ENCODE results near the gene SLC38A7. TPM values are rescaled to one million over a fixed set of nuclear protein-coding genes. Genes with fewer than 3 reads are reported as not detected.

Gene SLC38A7
- total RNA-seq, 2 experiments from 2014 or later: 5.3 to 5.6 TPM

DNA sequence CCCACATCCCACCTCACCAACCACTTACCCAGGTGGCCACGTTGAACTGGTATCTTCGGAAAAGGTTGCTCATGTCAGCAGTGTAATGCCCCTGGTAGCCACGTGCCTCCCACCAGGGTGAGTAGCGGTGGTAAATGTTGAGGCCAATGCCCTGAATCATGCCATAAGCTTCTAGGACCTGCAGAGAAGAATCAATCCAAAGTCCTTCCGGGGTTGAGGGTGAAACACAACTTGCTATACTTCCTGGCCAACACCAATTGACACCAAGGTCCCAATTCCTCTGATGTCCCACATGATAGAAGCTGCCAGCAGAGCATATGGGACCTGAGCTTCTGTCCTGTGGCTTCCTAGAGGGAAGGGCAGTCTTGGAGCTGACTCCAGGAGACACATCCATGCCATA is 43.6 kb downstream of the SLC38A7 start:
- Mint-ChIP-seq H3K27me3 (peaks cover 5% of the 10 kb centered on the region), H3K4me3 (no peak overlapping the region), H3K9me3 (no peaks in the 10 kb centered on the region), H3K4me1 (ENCODE audit: low read depth) (no peaks in the 10 kb centered on the region), H3K36me3 (ENCODE audit: low read depth) (no peaks in the 10 kb centered on the region), H3K27ac (no peak overlapping the region)
- intact Hi-C loops (cut with DNase I, micrococcal nuclease): no loop called here
- ChIA-PET POLR2A (no interaction called here), CTCF (no interaction called here)
- ATAC-seq (ENCODE audit: poor library complexity) (no peak), DNase-seq (no peak)
- Histone ChIP-seq H3K27ac (ENCODE audit: low read depth in 1 of 2, low read length in 2 of 2) (no peak overlapping the region), H3K36me3 (ENCODE audit: insufficient read depth, low read length) (no peaks in the 10 kb centered on the region), H3K9me3 (ENCODE audit: control insufficient read depth in 1 of 2, insufficient read depth in 1 of 2, low read length in 2 of 2) (no peaks in the 10 kb centered on the region), H3K27me3 (ENCODE audit: control insufficient read depth in 1 of 2, insufficient read depth in 2 of 2, low read length in 2 of 2) (no peaks in the 10 kb centered on the region), H3K4me3 (ENCODE audit: low read length) (no peak overlapping the region), H3K4me1 (ENCODE audit: insufficient read depth, low read length) (no peaks in the 10 kb centered on the region)
- TF ChIP-seq, protein P1, sequence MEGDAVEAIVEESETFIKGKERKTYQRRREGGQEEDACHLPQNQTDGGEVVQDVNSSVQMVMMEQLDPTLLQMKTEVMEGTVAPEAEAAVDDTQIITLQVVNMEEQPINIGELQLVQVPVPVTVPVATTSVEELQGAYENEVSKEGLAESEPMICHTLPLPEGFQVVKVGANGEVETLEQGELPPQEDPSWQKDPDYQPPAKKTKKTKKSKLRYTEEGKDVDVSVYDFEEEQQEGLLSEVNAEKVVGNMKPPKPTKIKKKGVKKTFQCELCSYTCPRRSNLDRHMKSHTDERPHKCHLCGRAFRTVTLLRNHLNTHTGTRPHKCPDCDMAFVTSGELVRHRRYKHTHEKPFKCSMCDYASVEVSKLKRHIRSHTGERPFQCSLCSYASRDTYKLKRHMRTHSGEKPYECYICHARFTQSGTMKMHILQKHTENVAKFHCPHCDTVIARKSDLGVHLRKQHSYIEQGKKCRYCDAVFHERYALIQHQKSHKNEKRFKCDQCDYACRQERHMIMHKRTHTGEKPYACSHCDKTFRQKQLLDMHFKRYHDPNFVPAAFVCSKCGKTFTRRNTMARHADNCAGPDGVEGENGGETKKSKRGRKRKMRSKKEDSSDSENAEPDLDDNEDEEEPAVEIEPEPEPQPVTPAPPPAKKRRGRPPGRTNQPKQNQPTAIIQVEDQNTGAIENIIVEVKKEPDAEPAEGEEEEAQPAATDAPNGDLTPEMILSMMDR (IDR thresholded peaks at IDR 0.05): no peak

DNA sequence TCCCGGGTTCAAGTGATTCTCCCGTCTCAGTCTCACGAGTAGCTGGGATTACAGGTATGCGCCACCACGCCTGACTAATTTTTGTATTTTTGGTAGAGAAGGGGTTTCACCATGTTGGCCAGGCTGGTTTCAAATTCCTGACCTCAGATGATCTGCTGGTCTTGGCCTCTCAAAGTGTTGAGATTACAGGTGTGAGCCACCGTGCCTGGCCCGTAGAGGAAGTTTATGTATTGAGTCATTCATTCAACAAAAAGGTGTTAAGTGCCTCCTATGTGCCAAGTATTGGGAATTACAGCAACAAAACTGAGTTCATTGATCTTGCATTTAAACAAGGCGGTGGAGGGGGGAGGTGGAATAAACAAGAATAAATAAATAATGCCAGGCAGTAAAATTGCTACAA is 44.7 kb downstream of the SLC38A7 start:
- ATAC-seq (ENCODE audit: poor library complexity): no peak
- intact Hi-C loops (cut with DNase I, micrococcal nuclease): loop anchor here in 1 of 2 experiments (10.0 kb wide), 2 partner anchors 445 to 905 kb away; partner anchors contain the start of genes CSNK2A2 and KATNB1

DNA sequence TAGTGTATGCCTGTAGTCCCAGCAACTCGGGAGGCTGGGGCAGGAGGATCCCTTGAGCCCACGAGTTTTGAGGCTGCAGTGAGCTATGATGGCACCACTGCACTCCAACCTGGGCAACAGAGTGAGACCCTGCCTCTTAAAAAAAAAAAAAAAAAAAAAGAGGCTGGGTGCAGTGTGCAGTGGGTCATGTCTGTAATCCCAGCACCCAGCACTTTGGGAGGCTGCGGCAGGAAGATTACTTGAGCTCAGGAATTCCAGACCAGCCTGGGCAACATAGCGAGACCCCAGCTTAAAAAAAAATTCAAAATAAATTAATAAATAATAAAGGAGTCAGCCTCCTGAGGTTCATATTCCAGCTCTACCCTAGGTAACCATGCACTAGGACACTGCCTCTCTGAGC is 45.3 kb downstream of the SLC38A7 start:
- no peak overlapping the region for H3K4me3 ChIP-seq (ENCODE audit: low read length)
- intact Hi-C loops (cut with DNase I, micrococcal nuclease): loop anchor here in 1 of 2 experiments (10.0 kb wide), 2 partner anchors 444 to 904 kb away; partner anchors contain the start of genes CSNK2A2 and KATNB1
- H3K4me1 ChIP-seq (ENCODE audit: insufficient read depth, low read length): no peaks in the 10 kb centered on the region
- DNase-seq (no peak), ATAC-seq (ENCODE audit: poor library complexity) (no peak)
- peaks cover 8% of the 10 kb centered on the region for H3K27me3 Mint-ChIP-seq
- CTCF ChIA-PET: interaction anchor here (1.0 kb wide), 1 partner anchor 13 kb away, joined by 3 read pairs; no protein-coding TSS in a partner anchor
- no peak overlapping the region for H3K27ac ChIP-seq (ENCODE audit: low read depth in 1 of 2, low read length in 2 of 2)
- TF ChIP-seq, protein P1 (IDR thresholded peaks at IDR 0.05): no peak
- H3K36me3 ChIP-seq (ENCODE audit: insufficient read depth, low read length): no peaks in the 10 kb centered on the region
- no peaks in the 10 kb centered on the region for H3K27me3 ChIP-seq (ENCODE audit: control insufficient read depth in 1 of 2, insufficient read depth in 2 of 2, low read length in 2 of 2)
- POLR2A ChIA-PET: no interaction called here
- H3K36me3 Mint-ChIP-seq (ENCODE audit: low read depth): no peaks in the 10 kb centered on the region
- H3K9me3 Mint-ChIP-seq: no peaks in the 10 kb centered on the region
- H3K4me3 Mint-ChIP-seq: no peak overlapping the region
- no peaks in the 10 kb centered on the region for H3K4me1 Mint-ChIP-seq (ENCODE audit: low read depth)
- no peak overlapping the region for H3K27ac Mint-ChIP-seq
- no peaks in the 10 kb centered on the region for H3K9me3 ChIP-seq (ENCODE audit: control insufficient read depth in 1 of 2, insufficient read depth in 1 of 2, low read length in 2 of 2)

More for the DNA sequence above, 44.7 kb downstream of the SLC38A7 start:
- DNase-seq: no peak
- Histone ChIP-seq H3K4me1 (ENCODE audit: insufficient read depth, low read length) (no peaks in the 10 kb centered on the region), H3K36me3 (ENCODE audit: insufficient read depth, low read length) (no peaks in the 10 kb centered on the region), H3K27ac (ENCODE audit: low read depth in 1 of 2, low read length in 2 of 2) (no peak overlapping the region), H3K4me3 (ENCODE audit: low read length) (no peak overlapping the region), H3K27me3 (ENCODE audit: control insufficient read depth in 1 of 2, insufficient read depth in 2 of 2, low read length in 2 of 2) (no peaks in the 10 kb centered on the region), H3K9me3 (ENCODE audit: control insufficient read depth in 1 of 2, insufficient read depth in 1 of 2, low read length in 2 of 2) (no peaks in the 10 kb centered on the region)
- H3K27ac Mint-ChIP-seq: no peak overlapping the region
- no peak overlapping the region for H3K4me3 Mint-ChIP-seq
- peaks cover 8% of the 10 kb centered on the region for H3K27me3 Mint-ChIP-seq
- no peaks in the 10 kb centered on the region for H3K36me3 Mint-ChIP-seq (ENCODE audit: low read depth)
- ChIA-PET POLR2A (no interaction called here), CTCF (interaction anchor here (1.0 kb wide), 1 partner anchor 13 kb away, joined by 3 read pairs; no protein-coding TSS in a partner anchor)
- H3K4me1 Mint-ChIP-seq (ENCODE audit: low read depth): no peaks in the 10 kb centered on the region
- TF ChIP-seq, protein P1 (IDR thresholded peaks at IDR 0.05): no peak
- H3K9me3 Mint-ChIP-seq: no peaks in the 10 kb centered on the region
